K562 (cell line): Measurements from ENCODE around the gene KAT6B. TPM values are rescaled to one million over a fixed set of nuclear protein-coding genes. Genes with fewer than 3 reads are reported as not detected.
A peak's percentile ranks its signal among the peaks of the same experiment; 100 is the strongest.

Source experiments
- ATAC-seq: fragments of 200-7000 bp; cut with Tn5 transposase; 3 replicates; pipeline ENCODE4 v1.9.1; 2020; ENCODE audit warnings: moderate library complexity
- BruUV-seq: library from RNA; stranded (reverse); fragments of 400-500 nt; replicated peaks from 2 replicates; lab custom pipeline; 2021; lab: Mats Ljungman, UMichigan
- CTCF ChIA-PET: fragments of 300-600 bp; formaldehyde crosslinking; extraction: SDS; loops from one replicate; lab custom pipeline; 2021; ENCODE audit warnings: low intra/inter-chr PET ratio; lab: Yijun Ruan, JAX
- POLR2A ChIA-PET: fragments of 300-600, 350-650 bp; sonication (Branson Sonifier 250); formaldehyde crosslinking; extraction: SDS; loops from one replicate; lab custom pipeline; 2021; ENCODE audit warnings: antibody characterized with exemption, inconsistent platforms; lab: Yijun Ruan, JAX
- DNase-seq, 4 experiments: peaks; one replicate each; pipeline versions ENCODE4 v3.0.0 to v3.0.0-alpha.2; 2011 to 2018; ENCODE audit warnings: low spot score in 3 of 4, mixed read lengths in 3 of 4; ENCODE audit errors: extremely low read depth in 1 of 4
- FAIRE-seq: peaks from 2 replicates; lab custom pipeline; 2011; peaks lifted over from hg19 to GRCh38; lab: Jason Lieb, UNC
- H2AFZ ChIP-seq: 2 replicates; pipeline ENCODE4 v1.6.0; 2011; ENCODE audit warnings: low read depth, low read length, control low read depth, inconsistent platforms
- H3K27ac ChIP-seq: fragments of 200-600 bp; 3 replicates; pipeline ENCODE4 v1.8.0; 2011; ENCODE audit warnings: low read depth, mild to moderate bottlenecking, control low read depth, inconsistent platforms, low read length, moderate library complexity, mixed read lengths; ENCODE audit errors: extremely low read depth
- H3K27me3 ChIP-seq, 2 experiments: fragments of 300-600 bp in 1 of 2; 2 replicates in 1 of 2; 3 replicates in 1 of 2; pipeline versions ENCODE4 v1.6.0 to v1.8.0; 2011; ENCODE audit warnings: inconsistent platforms in 2 of 2, low read length in 2 of 2, mild to moderate bottlenecking in 1 of 2, mixed read lengths in 1 of 2, moderate library complexity in 1 of 2; ENCODE audit not compliant: control insufficient read depth in 2 of 2, insufficient read depth in 2 of 2
- H3K36me3 ChIP-seq: fragments of 300-600 bp; 3 replicates; pipeline ENCODE4 v1.8.0; 2011; ENCODE audit warnings: mild to moderate bottlenecking, low read length, inconsistent platforms; ENCODE audit not compliant: control insufficient read depth, insufficient read depth
- H3K4me1 ChIP-seq, 2 experiments: fragments of 200-600 bp in 1 of 2; replicated peaks in 1 of 2; 2 replicates in 1 of 2; 3 replicates in 1 of 2; pipeline versions ENCODE4 v1.5.1 to v1.8.0; 2011; ENCODE audit warnings: inconsistent platforms in 2 of 2, low read length in 2 of 2, mild to moderate bottlenecking in 1 of 2, mixed read lengths in 1 of 2, moderate library complexity in 1 of 2; ENCODE audit not compliant: control insufficient read depth in 2 of 2, insufficient read depth in 2 of 2
- H3K4me2 ChIP-seq: 2 replicates; pipeline ENCODE4 v1.6.1; 2011; ENCODE audit warnings: low read length, control low read depth, inconsistent platforms, mixed read lengths; ENCODE audit not compliant: insufficient read depth
- H3K4me3 ChIP-seq: fragments of 200-600 bp; sonication (generic), shearing (Covaris generic); 2 replicates; pipeline ENCODE4 v1.5.1; 2016; ENCODE audit warnings: control low read depth, inconsistent platforms
- H3K79me2 ChIP-seq: fragments of 200-600 bp; 3 replicates; pipeline ENCODE4 v1.8.0; 2011; ENCODE audit warnings: low read length, inconsistent platforms; ENCODE audit not compliant: control insufficient read depth, insufficient read depth
- H3K9ac ChIP-seq, 2 experiments: 2 replicates each; pipeline versions ENCODE4 v1.6.0 to v1.6.1; 2011; ENCODE audit warnings: low read depth in 2 of 2, low read length in 2 of 2, control low read depth in 1 of 2, inconsistent platforms in 1 of 2, mild to moderate bottlenecking in 1 of 2, mixed read lengths in 1 of 2; ENCODE audit not compliant: insufficient read depth in 1 of 2
- H3K9me1 ChIP-seq: one replicate; pipeline ENCODE4 v1.6.0; 2011; ENCODE audit warnings: inconsistent platforms, mild to moderate bottlenecking, low read length, moderate library complexity; ENCODE audit not compliant: control insufficient read depth, insufficient read depth
- H3K9me3 ChIP-seq: replicated peaks from 2 replicates; pipeline ENCODE4 v1.5.1; 2011; ENCODE audit warnings: low read depth, low read length, inconsistent platforms; ENCODE audit not compliant: control insufficient read depth, insufficient read depth
- H4K20me1 ChIP-seq: replicated peaks from 2 replicates; pipeline ENCODE4 v1.6.1; 2011; ENCODE audit warnings: low read length, inconsistent platforms, mixed read lengths; ENCODE audit not compliant: control insufficient read depth, insufficient read depth
- BRD4 ChIP-seq: fragments of 200-600 bp; sonication (generic); IDR thresholded peaks from 2 replicates; pipeline ENCODE4 v1.6.1; 2017; ENCODE audit warnings: inconsistent platforms
- CTBP1 ChIP-seq: fragments of 450-650 bp; IDR thresholded peaks from 2 replicates; pipeline ENCODE4 v1.6.1; 2016; ENCODE audit warnings: borderline replicate concordance
- FOSL1 ChIP-seq: fragments of 200-800 bp; sonication (Bioruptor generic); conservative IDR thresholded peaks from 2 replicates; pipeline ENCODE4 v1.6.1; 2016; ENCODE audit warnings: missing genetic modification characterization, missing compliant biosample characterization
- FOXA3 ChIP-seq, 2 experiments: fragments of 450-650 bp in 1 of 2; sonication (generic) in 1 of 2; formaldehyde crosslinking; IDR thresholded peaks in 1 of 2; conservative IDR thresholded peaks in 1 of 2; 2 replicates each; pipeline versions ENCODE4 v1.4.0 to v1.8.0; 2020 to 2022; ENCODE audit warnings: mild to moderate bottlenecking in 2 of 2, missing genetic modification reagents in 1 of 2
- FOXK1 ChIP-seq: sonication (generic); formaldehyde crosslinking; IDR thresholded peaks from 2 replicates; pipeline ENCODE4 v1.8.0; 2022; ENCODE audit warnings: missing genetic modification reagents, mild to moderate bottlenecking, borderline replicate concordance
- HMGN3 ChIP-seq: IDR thresholded peaks from 2 replicates; pipeline ENCODE4 v1.6.1; 2011; ENCODE audit warnings: borderline replicate concordance, low read depth, mild to moderate bottlenecking, mixed read lengths, low read length; ENCODE audit not compliant: insufficient read length; ENCODE audit errors: extremely low read depth
- MTA3 ChIP-seq: fragments of 450-650 bp; formaldehyde crosslinking; IDR thresholded peaks from 2 replicates; pipeline ENCODE4 v1.6.1; 2017; ENCODE audit warnings: mild to moderate bottlenecking, borderline replicate concordance
- NFE2 ChIP-seq: IDR thresholded peaks from 2 replicates; pipeline ENCODE4 v1.6.1; 2014; ENCODE audit warnings: antibody characterized with exemption, low read depth
- NFXL1 ChIP-seq: fragments of 450-650 bp; formaldehyde crosslinking; IDR thresholded peaks from 2 replicates; pipeline ENCODE4 v1.4.0; 2021; ENCODE audit warnings: mild to moderate bottlenecking
- PPARD ChIP-seq: fragments of 250-450 bp; sonication (Bioruptor Pico); IDR thresholded peaks from 2 replicates; pipeline ENCODE4 v1.8.0; 2022; ENCODE audit warnings: inconsistent platforms, mild to moderate bottlenecking, moderate library complexity
- TAF1 ChIP-seq: IDR thresholded peaks from 2 replicates; pipeline ENCODE4 v1.6.1; 2011; ENCODE audit warnings: mild to moderate bottlenecking, low read length, moderate library complexity; ENCODE audit not compliant: insufficient read depth, control insufficient read depth, severe bottlenecking; ENCODE audit errors: extremely low read depth
- ZEB2 ChIP-seq: fragments of 450-650 bp; IDR thresholded peaks from 2 replicates; pipeline ENCODE4 v1.6.1; 2016
- ZNF23 ChIP-seq: fragments of 250-450 bp; sonication (Bioruptor Pico); IDR thresholded peaks from 2 replicates; pipeline ENCODE4 v1.4.0; 2020; ENCODE audit warnings: mild to moderate bottlenecking
- ZNF239 ChIP-seq: fragments of 250-450 bp; sonication (Bioruptor Pico); IDR thresholded peaks from 2 replicates; pipeline ENCODE4 v1.4.0; 2020; ENCODE audit warnings: mild to moderate bottlenecking
- ZNF316 ChIP-seq: fragments of 450-650 bp; IDR thresholded peaks from 2 replicates; pipeline ENCODE4 v1.6.1; 2016
- whole genome bisulfite sequencing: fragments of 100-300 bp; shearing (Covaris generic); methylation state at CpG from one replicate; pipeline ENCODE4 v1.1.6; 2016; ENCODE audit warnings: low coverage, mixed read lengths; ENCODE audit not compliant: insufficient coverage; ENCODE audit errors: missing lambda C conversion rate; 5-methylcytosine and 5-hydroxymethylcytosine counted together
- in situ Hi-C: fragments of 300-500 bp; cut with MboI; formaldehyde crosslinking; loops from 4 replicates; pipeline ENCODE4 v1.15.0; 2018; ENCODE audit warnings: inconsistent platforms, mixed read lengths
- intact Hi-C: fragments of 100-400 bp; cut with micrococcal nuclease; formaldehyde crosslinking; loops from 2 replicates; pipeline ENCODE4 v1.14.2; 2022
- polyA plus RNA-seq, 8 experiments: library from polyadenylated mRNA; depleted of rRNA in 4 of 8; stranded (reverse) in 5 of 8; unstranded in 3 of 8; fragments of >200 nt; fragmentation: Nextera tagmentation in 2 of 8; fragmentation: Illumina TruSeq in 1 of 8; extraction: Ambion mirVana in 2 of 8; extraction: Trizol in 1 of 8; gene quantifications; 2 replicates each; pipeline versions ENCODE4 v1.2.1 to v1.2.3, GENCODE V29; 2011 to 2014; ENCODE audit warnings: inconsistent platforms in 1 of 8, missing spikeins in 1 of 8
- total RNA-seq, 7 experiments: library from RNA; depleted of rRNA in 6 of 7; stranded (reverse); fragments of >200 nt in 6 of 7; fragmentation: Illumina TruSeq in 2 of 7; extraction: Trizol in 2 of 7; gene quantifications; 2 replicates each; pipeline versions ENCODE4 v1.2.1 to v1.2.3, GENCODE V29; 2011 to 2021; ENCODE audit warnings: low replicate concordance in 1 of 7
- TF ChIP-seq, protein P1 (sequence below): fragments of 450-650 bp; formaldehyde crosslinking; IDR thresholded peaks from 2 replicates; pipeline ENCODE4 v1.4.0; 2020; ENCODE audit warnings: mild to moderate bottlenecking, mixed read lengths
- TF ChIP-seq, protein P2 (sequence below): fragments of 250-450 bp; sonication (Bioruptor Pico); IDR thresholded peaks from 2 replicates; pipeline ENCODE4 v1.5.0; 2020; ENCODE audit warnings: mild to moderate bottlenecking
- TF ChIP-seq, protein P3 (sequence below): fragments of 250-450 bp; sonication (Bioruptor Pico); IDR thresholded peaks from 2 replicates; pipeline ENCODE4 v1.5.0; 2022; ENCODE audit warnings: mild to moderate bottlenecking

KAT6B gene
- total and polyA plus RNA-seq, 9 of the 15 experiments (the other 6 are each of a cell fraction or from before 2014, with no cell fraction given), result 1.4 to 9.2 (median 6.8) TPM

DNA sequence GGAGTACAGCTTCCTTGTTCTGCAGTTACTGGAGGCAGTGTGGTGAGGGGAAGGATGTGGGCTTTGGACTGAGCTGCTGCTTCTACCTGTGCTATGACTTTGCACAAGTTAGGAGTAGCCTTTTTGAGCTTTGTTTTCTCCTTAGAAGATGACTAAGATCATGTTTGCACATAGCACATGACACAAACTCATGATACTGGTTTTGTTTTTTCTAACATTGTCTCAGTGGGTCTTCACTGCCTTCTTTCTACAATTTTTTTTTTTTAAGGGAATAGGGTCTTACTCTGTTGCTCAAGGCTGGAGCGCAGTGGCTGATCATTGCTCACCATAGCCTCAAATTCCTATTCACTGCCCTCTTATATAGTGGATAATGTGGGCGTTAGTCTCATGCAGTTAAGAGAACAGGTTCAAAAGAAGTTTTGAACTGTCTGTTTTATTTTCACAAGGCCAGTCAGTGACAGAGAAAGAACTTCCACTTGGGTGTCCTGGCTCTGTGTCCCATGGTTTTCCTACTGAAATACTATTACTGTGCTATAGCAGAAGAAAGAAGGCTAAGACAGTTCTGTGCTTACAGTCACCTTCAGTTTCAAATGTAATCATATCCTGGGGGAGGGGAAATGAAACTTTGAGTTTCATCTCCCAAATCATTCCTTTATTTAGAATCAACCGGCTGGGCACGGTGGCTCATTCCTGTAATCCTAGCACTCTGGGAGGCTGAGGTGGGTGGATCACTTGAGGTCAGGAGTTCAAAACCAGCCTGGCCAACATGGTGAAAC lies 72.0 kb downstream of the KAT6B start:
- H3K36me3 ChIP-seq, result no peaks in the 10 kb centered on the region
- H3K4me2 ChIP-seq, result no peak overlapping the region
- POLR2A ChIA-PET, result interaction anchor here (0.7 to 0.9 kb wide), 4 partner anchors 8 to 399 kb away, joined by 3 to 5 read pairs (median 3); no protein-coding TSS in a partner anchor
- no peaks in the 10 kb centered on the region for H4K20me1 ChIP-seq
- H3K27ac ChIP-seq, result no peak overlapping the region
- intact Hi-C loops (no loop called here), in situ Hi-C loops (no loop called here)
- no peaks in the 10 kb centered on the region for H3K9me1 ChIP-seq
- no peaks in the 10 kb centered on the region for H3K9me3 ChIP-seq
- no peak for DNase-seq
- WGBS, result 59% methylated on average over 4 of the region's 4 CpGs
- H3K4me1 ChIP-seq, result no peaks in the 10 kb centered on the region
- no TSS peak for BruUV-seq
- H3K27me3 ChIP-seq, result no peaks in the 10 kb centered on the region; a peak in 1 of 5 replicates
- H3K4me3 ChIP-seq, result no peak overlapping the region
- ATAC-seq, result peak; percentile 53
- H2AFZ ChIP-seq, result no peak overlapping the region
- no peak overlapping the region for H3K9ac ChIP-seq
- no peaks in the 10 kb centered on the region for H3K79me2 ChIP-seq
- no peak for FAIRE-seq
- CTCF ChIA-PET, result no interaction called here
- TF ChIP-seq ZEB2 (0 out of 2 replicates have a peak, but pooled peaks have one; percentile 33), NFXL1 (CRISPR knock-in tag) (no peak), BRD4 (no peak), FOSL1 (tag) (peak; percentile 62), FOXK1 (no peak), NFE2 (0 out of 2 replicates have a peak, but pooled peaks have one; percentile 6), PPARD (CRISPR knock-in tag) (no peak), ZNF316 (no peak), TAF1 (no peak), CTBP1 (peak; percentile 40; the same call in 1 of the 2 replicates), ZNF23 (CRISPR knock-in tag) (no peak), ZNF239 (CRISPR knock-in tag) (no peak), HMGN3 (no peak), FOXA3 (CRISPR knock-in tag; conservative IDR thresholded peaks at IDR 0.05 in 1 of 2, IDR thresholded peaks at IDR 0.05 in 1 of 2) (0 out of 4 replicates have a peak, but pooled peaks of 1 of the 2 experiments have one; percentile 25), MTA3 (no peak)
- TF ChIP-seq, protein P1, sequence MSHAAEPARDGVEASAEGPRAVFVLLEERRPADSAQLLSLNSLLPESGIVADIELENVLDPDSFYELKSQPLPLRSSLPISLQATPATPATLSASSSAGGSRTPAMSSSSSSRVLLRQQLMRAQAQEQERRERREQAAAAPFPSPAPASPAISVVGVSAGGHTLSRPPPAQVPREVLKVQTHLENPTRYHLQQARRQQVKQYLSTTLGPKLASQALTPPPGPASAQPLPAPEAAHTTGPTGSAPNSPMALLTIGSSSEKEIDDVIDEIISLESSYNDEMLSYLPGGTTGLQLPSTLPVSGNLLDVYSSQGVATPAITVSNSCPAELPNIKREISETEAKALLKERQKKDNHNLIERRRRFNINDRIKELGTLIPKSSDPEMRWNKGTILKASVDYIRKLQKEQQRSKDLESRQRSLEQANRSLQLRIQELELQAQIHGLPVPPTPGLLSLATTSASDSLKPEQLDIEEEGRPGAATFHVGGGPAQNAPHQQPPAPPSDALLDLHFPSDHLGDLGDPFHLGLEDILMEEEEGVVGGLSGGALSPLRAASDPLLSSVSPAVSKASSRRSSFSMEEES (CRISPR knock-in tag), result no peak
- TF ChIP-seq, protein P2, sequence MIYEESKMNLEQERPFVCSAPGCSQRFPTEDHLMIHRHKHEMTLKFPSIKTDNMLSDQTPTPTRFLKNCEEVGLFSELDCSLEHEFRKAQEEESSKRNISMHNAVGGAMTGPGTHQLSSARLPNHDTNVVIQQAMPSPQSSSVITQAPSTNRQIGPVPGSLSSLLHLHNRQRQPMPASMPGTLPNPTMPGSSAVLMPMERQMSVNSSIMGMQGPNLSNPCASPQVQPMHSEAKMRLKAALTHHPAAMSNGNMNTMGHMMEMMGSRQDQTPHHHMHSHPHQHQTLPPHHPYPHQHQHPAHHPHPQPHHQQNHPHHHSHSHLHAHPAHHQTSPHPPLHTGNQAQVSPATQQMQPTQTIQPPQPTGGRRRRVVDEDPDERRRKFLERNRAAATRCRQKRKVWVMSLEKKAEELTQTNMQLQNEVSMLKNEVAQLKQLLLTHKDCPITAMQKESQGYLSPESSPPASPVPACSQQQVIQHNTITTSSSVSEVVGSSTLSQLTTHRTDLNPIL (CRISPR knock-in tag), result no peak
- TF ChIP-seq, protein P3, sequence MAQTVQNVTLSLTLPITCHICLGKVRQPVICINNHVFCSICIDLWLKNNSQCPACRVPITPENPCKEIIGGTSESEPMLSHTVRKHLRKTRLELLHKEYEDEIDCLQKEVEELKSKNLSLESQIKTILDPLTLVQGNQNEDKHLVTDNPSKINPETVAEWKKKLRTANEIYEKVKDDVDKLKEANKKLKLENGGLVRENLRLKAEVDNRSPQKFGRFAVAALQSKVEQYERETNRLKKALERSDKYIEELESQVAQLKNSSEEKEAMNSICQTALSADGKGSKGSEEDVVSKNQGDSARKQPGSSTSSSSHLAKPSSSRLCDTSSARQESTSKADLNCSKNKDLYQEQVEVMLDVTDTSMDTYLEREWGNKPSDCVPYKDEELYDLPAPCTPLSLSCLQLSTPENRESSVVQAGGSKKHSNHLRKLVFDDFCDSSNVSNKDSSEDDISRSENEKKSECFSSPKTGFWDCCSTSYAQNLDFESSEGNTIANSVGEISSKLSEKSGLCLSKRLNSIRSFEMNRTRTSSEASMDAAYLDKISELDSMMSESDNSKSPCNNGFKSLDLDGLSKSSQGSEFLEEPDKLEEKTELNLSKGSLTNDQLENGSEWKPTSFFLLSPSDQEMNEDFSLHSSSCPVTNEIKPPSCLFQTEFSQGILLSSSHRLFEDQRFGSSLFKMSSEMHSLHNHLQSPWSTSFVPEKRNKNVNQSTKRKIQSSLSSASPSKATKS (CRISPR knock-in tag), result no peak
